ENCODE results near the gene ALX4.

GRCh38 chr11:44288133-44288526, 21.8 kb downstream of the ALX4 start:
- TF ChIP-seq CTCF (IDR thresholded peaks at IDR 0.05) (no peak), EP300 (IDR thresholded peaks at IDR 0.05) (no peak)

All from gastroesophageal sphincter (tissue), 3 donors.